IMR-90 (cell line): Measurements from ENCODE around the gene AHSG. TPM values are rescaled to one million over a fixed set of nuclear protein-coding genes. Genes with fewer than 3 reads are reported as not detected.

ENCODE experiments used
- ATAC-seq: fragments of 200-7000 bp; cut with Tn5 transposase; 2 replicates; pipeline ENCODE4 v1.9.1; 2020; ENCODE audit warnings: low read depth, mild to moderate bottlenecking, moderate library complexity
- BruUV-seq: library from RNA; stranded (reverse); fragments of 400-500 nt; replicated peaks from 2 replicates; lab custom pipeline; 2021; lab: Mats Ljungman, UMichigan
- CTCF ChIA-PET: fragments of 300-600 bp; formaldehyde crosslinking; extraction: SDS; loops from one replicate; lab custom pipeline; 2021; ENCODE audit warnings: antibody characterized with exemption; lab: Yijun Ruan, JAX
- POLR2A ChIA-PET: fragments of 300-600 bp; sonication (Branson Sonifier 250); formaldehyde crosslinking; loops from one replicate; lab custom pipeline; 2022; ENCODE audit warnings: antibody characterized with exemption; ENCODE audit not compliant: unreplicated experiment; lab: Charles Lee
- DNase-seq: peaks from one replicate; pipeline ENCODE4 v3.0.0; 2013
- H2AFZ ChIP-seq: replicated peaks from 2 replicates; pipeline ENCODE3; 2013; ENCODE audit warnings: low read length, mild to moderate bottlenecking; ENCODE audit not compliant: poor library complexity
- H2AK5ac ChIP-seq: 2 replicates; pipeline ENCODE4 v1.6.1; 2013; ENCODE audit warnings: low read depth, low read length, inconsistent platforms
- H2AK9ac ChIP-seq: replicated peaks from 2 replicates; pipeline ENCODE3; 2013; ENCODE audit warnings: mild to moderate bottlenecking, low read depth, low read length, moderate library complexity; ENCODE audit not compliant: poor library complexity
- H2BK120ac ChIP-seq: 2 replicates; pipeline ENCODE4 v1.6.1; 2013; ENCODE audit warnings: low read depth, low read length, inconsistent platforms
- H2BK15ac ChIP-seq: 3 replicates; pipeline ENCODE4 v1.6.1; 2013; ENCODE audit warnings: low read depth, low read length, inconsistent platforms
- H2BK20ac ChIP-seq: 2 replicates; pipeline ENCODE4 v1.6.1; 2013; ENCODE audit warnings: low read depth, mild to moderate bottlenecking, inconsistent platforms, low read length, moderate library complexity
- H2BK5ac ChIP-seq: 2 replicates; pipeline ENCODE4 v1.6.1; 2013; ENCODE audit warnings: mild to moderate bottlenecking, low read depth, low read length, inconsistent platforms; ENCODE audit not compliant: poor library complexity, severe bottlenecking
- H3K14ac ChIP-seq: replicated peaks from 2 replicates; pipeline ENCODE4 v1.6.1; 2013; ENCODE audit warnings: low read depth, low read length, inconsistent platforms
- H3K18ac ChIP-seq: 2 replicates; pipeline ENCODE4 v1.6.1; 2013; ENCODE audit warnings: low read depth, low read length, control low read depth
- H3K23ac ChIP-seq: 2 replicates; pipeline ENCODE4 v1.6.1; 2013; ENCODE audit warnings: low read depth, low read length, inconsistent platforms
- H3K27ac ChIP-seq: 2 replicates; pipeline ENCODE4 v1.5.1; 2013; ENCODE audit warnings: mild to moderate bottlenecking, control low read depth, low read length; ENCODE audit not compliant: insufficient read depth
- H3K27me3 ChIP-seq: 2 replicates; pipeline ENCODE4 v1.6.1; 2013; ENCODE audit warnings: low read length; ENCODE audit not compliant: control insufficient read depth, insufficient read depth
- H3K36me3 ChIP-seq: 2 replicates; pipeline ENCODE4 v1.6.1; 2013; ENCODE audit warnings: low read length, mixed read lengths; ENCODE audit not compliant: control insufficient read depth, insufficient read depth
- H3K4ac ChIP-seq: 2 replicates; pipeline ENCODE4 v1.6.1; 2013; ENCODE audit warnings: low read depth, low read length, inconsistent platforms
- H3K4me1 ChIP-seq: 2 replicates; pipeline ENCODE4 v1.6.1; 2013; ENCODE audit warnings: low read length, mixed read lengths; ENCODE audit not compliant: control insufficient read depth, insufficient read depth
- H3K4me2 ChIP-seq: 2 replicates; pipeline ENCODE4 v1.6.1; 2013; ENCODE audit warnings: low read depth, mild to moderate bottlenecking, control low read depth, low read length, moderate library complexity
- H3K4me3 ChIP-seq: 2 replicates; pipeline ENCODE4 v1.5.1; 2013; ENCODE audit warnings: low read depth, mild to moderate bottlenecking, control low read depth, low read length, moderate library complexity; ENCODE audit not compliant: insufficient read depth
- H3K56ac ChIP-seq: 2 replicates; pipeline ENCODE4 v1.6.1; 2013; ENCODE audit warnings: low read length, inconsistent platforms; ENCODE audit not compliant: insufficient read depth; ENCODE audit errors: extremely low read depth
- H3K79me1 ChIP-seq, 2 experiments: 2 replicates each; pipeline ENCODE4 v1.6.1; 2013; ENCODE audit warnings: low read length in 2 of 2, inconsistent platforms in 1 of 2, low read depth in 1 of 2
- H3K9ac ChIP-seq: 2 replicates; pipeline ENCODE4 v1.6.1; 2013; ENCODE audit warnings: low read depth, low read length, control low read depth
- H3K9me1 ChIP-seq: 2 replicates; pipeline ENCODE4 v1.6.1; 2013; ENCODE audit warnings: low read length, inconsistent platforms; ENCODE audit not compliant: insufficient read depth
- H3K9me3 ChIP-seq: 2 replicates; pipeline ENCODE4 v1.6.1; 2013; ENCODE audit warnings: low read length; ENCODE audit not compliant: control insufficient read depth, insufficient read depth
- H4K20me1 ChIP-seq: 2 replicates; pipeline ENCODE4 v1.6.1; 2013; ENCODE audit warnings: low read length, inconsistent platforms; ENCODE audit not compliant: insufficient read depth
- H4K5ac ChIP-seq: 2 replicates; pipeline ENCODE4 v1.6.1; 2013; ENCODE audit warnings: mild to moderate bottlenecking, low read depth, low read length, control low read depth
- H4K8ac ChIP-seq, 2 experiments: 2 replicates each; pipeline ENCODE4 v1.6.1; 2013; ENCODE audit warnings: low read depth in 2 of 2, low read length in 2 of 2, control low read depth in 1 of 2, inconsistent platforms in 1 of 2
- H4K91ac ChIP-seq: 2 replicates; pipeline ENCODE4 v1.6.1; 2013; ENCODE audit warnings: low read depth, low read length, inconsistent platforms; ENCODE audit not compliant: insufficient read depth
- CHD1 ChIP-seq: IDR thresholded peaks from 2 replicates; pipeline ENCODE4 v1.6.1; 2012; ENCODE audit warnings: low read depth, low read length, improper control_type of control experiment
- CTCF ChIP-seq: conservative IDR thresholded peaks from 2 replicates; pipeline ENCODE4 v1.5.1; 2012; ENCODE audit warnings: mild to moderate bottlenecking, low read depth, low read length, improper control_type of control experiment
- FOS ChIP-seq: fragments of 150-350 bp; IDR thresholded peaks from 2 replicates; pipeline ENCODE4 v1.6.1; 2016; ENCODE audit warnings: low read depth, low read length
- MAFK ChIP-seq: IDR thresholded peaks from 2 replicates; pipeline ENCODE4 v1.6.1; 2012; ENCODE audit warnings: low read depth, low read length, improper control_type of control experiment
- MAZ ChIP-seq: IDR thresholded peaks from 2 replicates; pipeline ENCODE4 v1.6.1; 2012; ENCODE audit warnings: low read depth, mild to moderate bottlenecking, low read length, improper control_type of control experiment, moderate library complexity, borderline replicate concordance
- NFE2L2 ChIP-seq: fragments of 150-350 bp; IDR thresholded peaks from 2 replicates; pipeline ENCODE4 v1.6.1; 2016; ENCODE audit warnings: low read depth, mild to moderate bottlenecking, low read length
- POLR2A ChIP-seq: IDR thresholded peaks from 2 replicates; pipeline ENCODE4 v1.6.1; 2012; ENCODE audit warnings: mild to moderate bottlenecking, low read depth, low read length
- RAD21 ChIP-seq: IDR thresholded peaks from 2 replicates; pipeline ENCODE4 v1.6.1; 2012; ENCODE audit warnings: low read length, improper control_type of control experiment
- RCOR1 ChIP-seq: IDR thresholded peaks from 2 replicates; pipeline ENCODE4 v1.6.1; 2012; ENCODE audit warnings: mild to moderate bottlenecking, low read length, improper control_type of control experiment; ENCODE audit not compliant: insufficient replicate concordance
- RFX5 ChIP-seq: IDR thresholded peaks from 2 replicates; pipeline ENCODE4 v1.8.0; 2012; ENCODE audit warnings: low read depth, mild to moderate bottlenecking, low read length, moderate library complexity
- SMC3 ChIP-seq: fragments of 150-350 bp; IDR thresholded peaks from 2 replicates; pipeline ENCODE4 v1.6.1; 2016; ENCODE audit warnings: low read depth, mild to moderate bottlenecking, antibody characterized with exemption, low read length, moderate library complexity
- WGBS, 2 experiments: methylation state at CpG; one replicate each; pipeline versions ENCODE4 v1.1.5 to v1.1.7; 2013; ENCODE audit warnings: missing lambda C conversion rate in 2 of 2; ENCODE audit not compliant: insufficient read length in 1 of 2; ENCODE audit errors: extremely low coverage in 2 of 2; 5-methylcytosine and 5-hydroxymethylcytosine counted together
- dilution Hi-C: fragments of 300-500 bp; cut with HindIII; formaldehyde crosslinking; loops from one replicate; pipeline ENCODE4 v1.14.3; 2018; ENCODE audit warnings: low sequenced_read_pairs; ENCODE audit not compliant: unreplicated experiment
- in situ Hi-C: fragments of 300-500 bp; cut with MboI; formaldehyde crosslinking; loops from 3 replicates; pipeline ENCODE4 v1.14.3; 2019; ENCODE audit warnings: low sequenced_read_pairs, inconsistent platforms, mixed read lengths
- intact Hi-C: fragments of 100-400 bp; cut with micrococcal nuclease; formaldehyde crosslinking; loops from 2 replicates; pipeline ENCODE4 v1.10.0; 2022
- polyA plus RNA-seq, 3 experiments: library from polyadenylated mRNA; depleted of rRNA; stranded (reverse); fragments of >200 nt; gene quantifications; 2 replicates each; pipeline ENCODE4 v1.2.3, GENCODE V29; 2012; ENCODE audit warnings: low replicate concordance in 1 of 3
- total RNA-seq: library from RNA; depleted of rRNA; stranded (reverse); fragments of >200 nt; gene quantifications from 2 replicates; pipeline ENCODE4 v1.2.3, GENCODE V29; 2012

Gene AHSG
- total and polyA plus RNA-seq, 2 of the 4 experiments (the other 2 are of a cell fraction): not detected

- Histone ChIP-seq H3K56ac (no peak overlapping the region), H3K23ac (no peak overlapping the region), H3K79me1 (peaks cover 17 to 39% of the 10 kb centered on the region in 2 experiments), H4K5ac (no peak overlapping the region), H3K9ac (peak overlapping the region; percentile 12; the same call in 1 of the 2 replicates), H3K14ac (0 out of 2 replicates have a peak overlapping the region, but pooled peaks have one; percentile 27), H3K36me3 (no peaks in the 10 kb centered on the region), H3K4ac (peak overlapping the region; percentile 49; the same call in 1 of the 2 replicates), H3K4me2 (peak overlapping the region; percentile 91), H3K4me1 (peaks cover 6% of the 10 kb centered on the region; the same call in 1 of the 2 replicates), H4K91ac (no peak overlapping the region), H3K27me3 (no peaks in the 10 kb centered on the region), H2AK9ac (peak overlapping the region; percentile 51), H2BK15ac (no peak overlapping the region), H2AK5ac (no peak overlapping the region), H3K18ac (no peak overlapping the region), H3K9me1 (0 out of 2 replicates have a peak, but pooled peaks cover 2% of the 10 kb centered on the region), H3K4me3 (peak overlapping the region; percentile 66), H2BK120ac (no peak overlapping the region), H2BK5ac (no peak overlapping the region), H4K8ac (peak overlapping the region; percentile 39 to 80; a peak in 3 of 4 replicates), H3K9me3 (no peaks in the 10 kb centered on the region), H2AFZ (peak overlapping the region; percentile 100), H4K20me1 (no peaks in the 10 kb centered on the region), H3K27ac (no peak overlapping the region), H2BK20ac (no peak overlapping the region)
- ChIA-PET POLR2A (no interaction called here), CTCF (interaction anchor here (1.0 kb wide), 1 partner anchor 47 kb away, joined by 5 read pairs; no protein-coding TSS in a partner anchor)
- dilution Hi-C loops (no loop called here), intact Hi-C loops (loop anchor here (5.0 to 10.0 kb wide), 2 partner anchors 215 to 462 kb away; partner anchors contain the start of genes EIF4A2 and ETV5), in situ Hi-C loops (no loop called here)
- BruUV-seq: no TSS peak
- DNase-seq (no peak), ATAC-seq (no peak)
- WGBS, 2 experiments: no CpG with 5 or more reads among the region's 7 CpGs
- TF ChIP-seq CHD1 (no peak), CTCF (no peak), NFE2L2 (no peak), RAD21 (no peak), FOS (no peak), RCOR1 (no peak), RFX5 (no peak), SMC3 (no peak), POLR2A (no peak), MAZ (no peak), MAFK (no peak)
These were observed 43.1 kb upstream of the AHSG start for GRCh38 chr3:186569779-186570095.
